Measurements from ENCODE around the gene TTLL10. TPM values are rescaled to one million over a fixed set of nuclear protein-coding genes. Genes with fewer than 3 reads are reported as not detected.
A peak's percentile ranks its signal among the peaks of the same experiment; 100 is the strongest.

TTLL10 gene
- polyA plus RNA-seq, 4 donors = 0.43 to 0.86 (median 0.79) TPM; not detected in 1

GRCh38 chr1:1231400-1232207 lies 57.9 kb downstream of the TTLL10 start, which contains the start of gene SDF4:
Gene SDF4 (minus strand): TSS chr1:1232001. CDS start chr1:1228772, 3,229 bp downstream.
- DNase-seq (ENCODE audit: low read depth in 4 of 4, low spot score in 3 of 4) = peak; percentile 86 to 93 (median 92)

- no peak for DNase-seq (ENCODE audit: low read depth in 4 of 4, low spot score in 3 of 4)
Measured at GRCh38 chr1:1232208-1232795, 58.6 kb downstream of the TTLL10 start, which contains the start of gene B3GALT6. Gene B3GALT6 (plus strand): TSS chr1:1232237. CDS start chr1:1232279, 42 bp downstream.

DNA sequence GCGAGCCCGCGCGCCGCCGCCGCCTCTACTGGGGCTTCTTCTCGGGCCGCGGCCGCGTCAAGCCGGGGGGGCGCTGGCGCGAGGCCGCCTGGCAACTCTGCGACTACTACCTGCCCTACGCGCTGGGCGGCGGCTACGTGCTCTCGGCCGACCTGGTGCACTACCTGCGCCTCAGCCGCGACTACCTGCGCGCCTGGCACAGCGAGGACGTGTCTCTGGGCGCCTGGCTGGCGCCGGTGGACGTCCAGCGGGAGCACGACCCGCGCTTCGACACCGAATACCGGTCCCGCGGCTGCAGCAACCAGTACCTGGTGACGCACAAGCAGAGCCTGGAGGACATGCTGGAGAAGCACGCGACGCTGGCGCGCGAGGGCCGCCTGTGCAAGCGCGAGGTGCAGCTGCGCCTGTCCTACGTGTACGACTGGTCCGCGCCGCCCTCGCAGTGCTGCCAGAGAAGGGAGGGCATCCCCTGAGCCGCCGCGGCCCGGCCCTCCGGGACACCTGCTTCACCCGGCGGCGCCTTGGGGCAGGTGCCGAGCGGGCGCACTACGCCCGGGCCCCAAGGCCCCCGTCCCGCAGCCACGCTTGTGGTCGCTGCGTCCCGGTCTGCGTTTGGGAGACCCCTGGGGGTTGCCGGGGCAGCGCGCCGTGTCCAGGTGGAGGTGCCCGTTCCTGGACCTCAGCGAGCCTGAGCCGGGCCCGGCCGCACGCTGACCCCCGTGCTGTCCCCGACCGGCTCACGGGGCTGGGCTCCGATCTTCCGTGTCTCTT lies 59.3 kb downstream of the TTLL10 start:
- no peak for DNase-seq (ENCODE audit: low read depth in 4 of 4, low spot score in 3 of 4)

- DNase-seq (ENCODE audit: low read depth in 4 of 4, low spot score in 3 of 4) = no peak
Measured at GRCh38 chr1:1233567-1233892, 59.9 kb downstream of the TTLL10 start.

DNA sequence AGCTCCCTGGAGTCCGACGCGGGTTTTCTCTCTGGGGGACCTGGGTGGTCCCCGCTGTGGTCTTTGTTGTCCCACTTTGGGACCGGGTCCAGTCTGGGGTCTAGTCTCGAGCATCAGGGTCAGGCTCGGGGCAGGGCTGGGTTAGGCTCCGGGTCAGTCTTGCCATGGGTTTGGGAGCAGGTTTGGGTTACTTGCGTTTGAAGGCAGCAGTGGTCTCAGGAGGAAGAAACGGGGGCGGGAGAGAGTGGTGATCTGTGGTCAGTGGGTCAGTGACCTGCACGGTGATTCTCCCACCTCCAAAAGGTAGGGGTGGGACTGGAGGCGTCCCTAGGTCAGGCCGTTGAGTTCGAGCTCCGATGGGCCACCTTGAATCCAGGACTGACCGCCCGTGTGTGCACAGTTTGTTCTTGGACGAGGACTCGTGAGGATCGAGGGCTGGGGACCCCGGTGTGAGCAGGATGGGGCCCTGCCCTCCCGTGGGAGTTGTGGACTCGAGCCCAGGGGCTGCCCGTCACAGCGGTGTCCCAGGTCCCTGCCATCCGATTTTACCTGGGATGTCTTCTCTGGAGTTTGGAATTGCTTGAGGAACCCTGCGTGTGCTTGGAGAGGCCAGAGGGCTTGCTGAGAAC lies 60.6 kb downstream of the TTLL10 start:
- DNase-seq (ENCODE audit: low read depth in 4 of 4, low spot score in 3 of 4) = no peak

DNA sequence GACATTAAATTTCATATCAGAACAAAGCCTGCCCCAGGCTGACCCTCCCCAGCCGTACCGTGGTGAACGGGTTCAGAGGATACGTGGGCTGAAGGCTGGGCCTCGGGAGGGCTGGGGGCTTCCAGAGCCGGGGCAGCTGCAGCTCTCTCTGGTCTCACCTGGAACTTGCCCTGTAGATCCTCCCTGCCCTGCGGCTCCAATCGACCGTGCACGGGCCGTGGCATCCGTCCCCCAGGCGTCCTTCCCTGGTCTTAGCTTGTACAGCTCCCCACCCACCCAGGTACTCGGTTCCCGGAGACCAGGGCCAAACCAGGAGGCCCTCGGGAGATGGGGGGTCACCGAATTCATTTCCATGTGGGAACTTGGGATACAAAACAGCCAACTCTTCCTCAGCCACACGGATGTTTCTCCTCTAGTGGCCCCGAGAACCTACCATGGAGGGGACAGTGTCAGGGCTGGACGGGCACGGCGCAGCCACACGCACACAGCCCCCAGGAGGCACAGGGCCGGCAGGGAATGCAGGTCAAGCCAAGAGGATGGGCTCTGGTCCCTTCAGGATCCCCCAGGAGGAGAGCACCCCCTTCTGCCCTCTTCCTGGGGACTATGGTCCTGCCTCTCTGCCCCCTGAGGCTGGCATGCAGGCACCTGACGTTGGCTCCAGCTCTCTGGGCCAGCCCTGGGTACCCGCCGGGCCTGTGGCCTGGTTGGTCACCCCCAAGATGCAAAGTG lies 61.5 kb downstream of the TTLL10 start:
- no peak for DNase-seq (ENCODE audit: low read depth in 4 of 4, low spot score in 3 of 4)

GRCh38 chr1:1236176-1236763 lies 62.6 kb downstream of the TTLL10 start:
- DNase-seq (ENCODE audit: low read depth in 4 of 4, low spot score in 3 of 4) = no peak

- no peak for DNase-seq (ENCODE audit: low read depth in 4 of 4, low spot score in 3 of 4)
Measured at GRCh38 chr1:1236945-1237873, 63.5 kb downstream of the TTLL10 start.

GRCh38 chr1:1237874-1238701 lies 64.4 kb downstream of the TTLL10 start:
- no peak for DNase-seq (ENCODE audit: low read depth in 4 of 4, low spot score in 3 of 4)

DNA sequence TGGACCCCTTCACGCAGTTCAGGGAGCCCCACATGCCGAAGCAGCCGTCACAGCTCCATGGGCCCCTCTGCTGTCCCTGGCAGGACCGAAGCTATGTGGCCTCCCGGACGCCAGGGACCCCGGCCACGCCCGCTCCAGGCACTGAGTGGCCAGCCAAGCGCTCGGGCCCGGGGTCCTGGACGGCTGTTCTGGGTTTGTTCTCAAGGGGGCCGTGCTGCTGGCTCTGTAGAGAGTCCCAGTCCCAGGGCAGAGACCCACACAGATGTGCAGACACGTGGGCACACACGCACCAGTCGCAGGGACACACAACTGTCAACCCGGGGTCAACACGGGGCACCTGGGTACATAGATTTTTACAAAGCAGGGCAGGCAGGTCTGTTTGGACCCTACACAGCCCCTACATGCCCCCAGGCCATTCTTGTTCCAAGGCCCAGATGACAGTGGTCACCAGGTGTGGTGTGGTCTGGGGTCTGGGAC lies 65.1 kb downstream of the TTLL10 start:
- DNase-seq (ENCODE audit: low read depth in 4 of 4, low spot score in 3 of 4) = no peak

- DNase-seq (ENCODE audit: low read depth in 4 of 4, low spot score in 3 of 4) = no peak
Measured at GRCh38 chr1:1239227-1239613, 65.5 kb downstream of the TTLL10 start.

DNA sequence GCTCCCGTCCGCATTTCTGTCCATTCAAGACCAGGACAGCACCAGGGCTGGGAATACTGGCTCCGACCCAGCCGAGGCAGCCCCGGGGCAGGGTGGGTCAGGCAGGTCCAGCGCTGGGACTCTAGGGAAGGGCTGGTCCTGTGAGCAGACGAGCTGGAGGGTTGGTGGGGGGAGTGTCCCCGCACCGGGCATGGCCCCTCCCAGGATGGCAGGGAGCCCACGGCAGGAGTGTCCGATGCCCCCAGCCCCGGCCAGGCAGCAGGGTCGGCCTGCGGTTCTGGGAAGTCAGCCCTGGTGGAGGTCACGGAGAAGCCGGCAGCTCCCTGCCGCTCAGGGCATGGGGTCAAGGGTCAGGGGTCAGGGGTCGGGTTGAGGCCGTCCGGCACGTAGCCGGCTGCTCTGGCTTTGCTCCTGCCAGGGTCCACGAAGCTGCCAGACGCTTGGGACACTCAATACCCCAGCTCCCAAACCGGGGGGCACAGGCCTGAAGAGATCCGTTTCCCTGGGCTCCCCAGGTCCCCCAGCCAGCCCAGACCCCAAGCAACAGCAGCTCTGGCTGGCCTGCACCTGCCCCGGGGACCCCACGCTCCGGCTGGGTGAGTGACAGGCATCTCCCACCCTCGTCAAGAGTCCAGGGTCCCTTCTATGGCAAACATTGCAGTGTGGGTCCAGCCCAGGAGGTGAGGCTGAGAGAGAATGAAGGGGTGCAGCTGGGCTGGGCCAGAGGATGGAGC lies 66.1 kb downstream of the TTLL10 start:
- no peak for DNase-seq (ENCODE audit: low read depth in 4 of 4, low spot score in 3 of 4)

GRCh38 chr1:1240348-1240732 lies 66.7 kb downstream of the TTLL10 start:
- DNase-seq (ENCODE audit: low read depth in 4 of 4, low spot score in 3 of 4) = no peak

DNA sequence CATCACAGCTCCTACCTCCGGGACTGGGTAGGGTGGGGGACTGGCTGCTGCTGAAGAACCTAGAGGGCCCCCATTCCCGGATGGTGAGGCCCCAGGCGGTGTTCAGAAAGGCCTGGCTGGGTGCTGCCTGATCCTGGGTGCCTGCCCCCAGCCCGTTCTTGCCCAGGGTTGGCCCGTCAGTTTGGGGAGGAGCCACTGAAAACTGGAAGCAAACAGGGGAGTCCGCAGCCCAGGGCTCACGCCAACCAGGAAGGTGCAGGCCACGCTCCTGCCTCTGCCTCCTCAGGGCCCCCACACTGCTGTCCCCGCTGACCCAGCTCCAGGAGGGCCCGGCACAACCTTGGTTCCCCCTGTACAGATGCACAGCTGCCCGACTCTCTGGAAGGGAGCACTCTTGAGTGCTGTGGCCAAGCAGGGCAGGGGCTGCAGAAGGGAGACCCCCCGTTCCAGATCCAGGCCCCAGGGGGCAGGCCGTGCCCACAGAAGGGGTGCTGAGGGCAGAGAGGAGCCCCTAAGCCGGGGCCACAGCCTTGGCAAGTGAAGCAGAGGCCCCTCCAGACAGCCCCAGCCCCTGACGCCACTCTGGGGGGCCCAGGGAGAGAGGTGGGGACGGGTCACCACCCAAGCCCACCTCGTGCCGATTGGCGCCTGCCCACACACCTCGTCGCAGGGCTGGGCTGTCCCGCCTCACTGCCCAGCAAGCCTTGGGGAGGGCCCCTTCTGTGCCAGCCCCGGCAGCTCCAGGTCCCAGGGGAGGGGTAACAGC lies 67.3 kb downstream of the TTLL10 start:
- no peak for DNase-seq (ENCODE audit: low read depth in 4 of 4, low spot score in 3 of 4)

- no peak for DNase-seq (ENCODE audit: low read depth in 4 of 4, low spot score in 3 of 4)
Measured at GRCh38 chr1:1241588-1242219, 68.0 kb downstream of the TTLL10 start.

Data from left renal pelvis (tissue), 4 donors.